K562 (cell line): Measurements from ENCODE around the gene SLC6A1. TPM values are rescaled to one million over a fixed set of nuclear protein-coding genes. Genes with fewer than 3 reads are reported as not detected.

ENCODE experiments used
- ATAC-seq: fragments of 200-7000 bp; cut with Tn5 transposase; 3 replicates; pipeline ENCODE4 v1.9.1; 2020; ENCODE audit warnings: moderate library complexity
- BruUV-seq: library from RNA; stranded (reverse); fragments of 400-500 nt; replicated peaks from 2 replicates; lab custom pipeline; 2021; lab: Mats Ljungman, UMichigan
- CTCF ChIA-PET: fragments of 300-600 bp; formaldehyde crosslinking; extraction: SDS; loops from one replicate; lab custom pipeline; 2021; ENCODE audit warnings: low intra/inter-chr PET ratio; lab: Yijun Ruan, JAX
- POLR2A ChIA-PET: fragments of 300-600, 350-650 bp; sonication (Branson Sonifier 250); formaldehyde crosslinking; extraction: SDS; loops from one replicate; lab custom pipeline; 2021; ENCODE audit warnings: antibody characterized with exemption, inconsistent platforms; lab: Yijun Ruan, JAX
- DNase-seq, 4 experiments: peaks; one replicate each; pipeline versions ENCODE4 v3.0.0 to v3.0.0-alpha.2; 2011 to 2018; ENCODE audit warnings: low spot score in 3 of 4, mixed read lengths in 3 of 4; ENCODE audit errors: extremely low read depth in 1 of 4
- FAIRE-seq: peaks from 2 replicates; lab custom pipeline; 2011; peaks lifted over from hg19 to GRCh38; lab: Jason Lieb, UNC
- H2AFZ ChIP-seq: 2 replicates; pipeline ENCODE4 v1.6.0; 2011; ENCODE audit warnings: low read depth, low read length, control low read depth, inconsistent platforms
- H3K27ac ChIP-seq: fragments of 200-600 bp; 3 replicates; pipeline ENCODE4 v1.8.0; 2011; ENCODE audit warnings: low read depth, mild to moderate bottlenecking, control low read depth, inconsistent platforms, low read length, moderate library complexity, mixed read lengths; ENCODE audit errors: extremely low read depth
- H3K27me3 ChIP-seq, 2 experiments: fragments of 300-600 bp in 1 of 2; 2 replicates in 1 of 2; 3 replicates in 1 of 2; pipeline versions ENCODE4 v1.6.0 to v1.8.0; 2011; ENCODE audit warnings: inconsistent platforms in 2 of 2, low read length in 2 of 2, mild to moderate bottlenecking in 1 of 2, mixed read lengths in 1 of 2, moderate library complexity in 1 of 2; ENCODE audit not compliant: control insufficient read depth in 2 of 2, insufficient read depth in 2 of 2
- H3K36me3 ChIP-seq: fragments of 300-600 bp; 3 replicates; pipeline ENCODE4 v1.8.0; 2011; ENCODE audit warnings: mild to moderate bottlenecking, low read length, inconsistent platforms; ENCODE audit not compliant: control insufficient read depth, insufficient read depth
- H3K4me1 ChIP-seq, 2 experiments: fragments of 200-600 bp in 1 of 2; replicated peaks in 1 of 2; 2 replicates in 1 of 2; 3 replicates in 1 of 2; pipeline versions ENCODE4 v1.5.1 to v1.8.0; 2011; ENCODE audit warnings: inconsistent platforms in 2 of 2, low read length in 2 of 2, mild to moderate bottlenecking in 1 of 2, mixed read lengths in 1 of 2, moderate library complexity in 1 of 2; ENCODE audit not compliant: control insufficient read depth in 2 of 2, insufficient read depth in 2 of 2
- H3K4me2 ChIP-seq: 2 replicates; pipeline ENCODE4 v1.6.1; 2011; ENCODE audit warnings: low read length, control low read depth, inconsistent platforms, mixed read lengths; ENCODE audit not compliant: insufficient read depth
- H3K4me3 ChIP-seq: fragments of 200-600 bp; sonication (generic), shearing (Covaris generic); 2 replicates; pipeline ENCODE4 v1.5.1; 2016; ENCODE audit warnings: control low read depth, inconsistent platforms
- H3K79me2 ChIP-seq: fragments of 200-600 bp; 3 replicates; pipeline ENCODE4 v1.8.0; 2011; ENCODE audit warnings: low read length, inconsistent platforms; ENCODE audit not compliant: control insufficient read depth, insufficient read depth
- H3K9ac ChIP-seq, 2 experiments: 2 replicates each; pipeline versions ENCODE4 v1.6.0 to v1.6.1; 2011; ENCODE audit warnings: low read depth in 2 of 2, low read length in 2 of 2, control low read depth in 1 of 2, inconsistent platforms in 1 of 2, mild to moderate bottlenecking in 1 of 2, mixed read lengths in 1 of 2; ENCODE audit not compliant: insufficient read depth in 1 of 2
- H3K9me1 ChIP-seq: one replicate; pipeline ENCODE4 v1.6.0; 2011; ENCODE audit warnings: inconsistent platforms, mild to moderate bottlenecking, low read length, moderate library complexity; ENCODE audit not compliant: control insufficient read depth, insufficient read depth
- H3K9me3 ChIP-seq: replicated peaks from 2 replicates; pipeline ENCODE4 v1.5.1; 2011; ENCODE audit warnings: low read depth, low read length, inconsistent platforms; ENCODE audit not compliant: control insufficient read depth, insufficient read depth
- H4K20me1 ChIP-seq: replicated peaks from 2 replicates; pipeline ENCODE4 v1.6.1; 2011; ENCODE audit warnings: low read length, inconsistent platforms, mixed read lengths; ENCODE audit not compliant: control insufficient read depth, insufficient read depth
- IRF2 ChIP-seq: sonication (generic); formaldehyde crosslinking; IDR thresholded peaks from 2 replicates; pipeline ENCODE4 v1.8.1; 2022; ENCODE audit warnings: mild to moderate bottlenecking, missing genetic modification reagents
- PHB ChIP-seq: fragments of 250-450 bp; sonication (Bioruptor Pico); IDR thresholded peaks from 2 replicates; pipeline ENCODE4 v1.5.0; 2021
- RFX5 ChIP-seq: IDR thresholded peaks from 2 replicates; pipeline ENCODE4 v1.6.1; 2011; ENCODE audit warnings: low read depth, mild to moderate bottlenecking, improper control_type of control experiment, low read length
- SMARCC2 ChIP-seq: fragments of 450-650 bp; IDR thresholded peaks from 2 replicates; pipeline ENCODE4 v1.6.1; 2017; ENCODE audit warnings: antibody characterized with exemption, moderate library complexity, mild to moderate bottlenecking, low read depth
- SREBF2 ChIP-seq: sonication (generic); formaldehyde crosslinking; IDR thresholded peaks from 2 replicates; pipeline ENCODE4 v1.4.0; 2020; ENCODE audit warnings: mild to moderate bottlenecking, missing genetic modification reagents
- ZKSCAN1 ChIP-seq: fragments of 150-350 bp; IDR thresholded peaks from 2 replicates; pipeline ENCODE4 v1.6.1; 2016; ENCODE audit warnings: low read depth, low read length
- ZNF584 ChIP-seq: fragments of 200-800 bp; sonication (Bioruptor generic); IDR thresholded peaks from 2 replicates; pipeline ENCODE4 v1.6.1; 2016; ENCODE audit warnings: low read depth, mild to moderate bottlenecking, missing genetic modification characterization, missing compliant biosample characterization
- WGBS: fragments of 100-300 bp; shearing (Covaris generic); methylation state at CpG from one replicate; pipeline ENCODE4 v1.1.6; 2016; ENCODE audit warnings: low coverage, mixed read lengths; ENCODE audit not compliant: insufficient coverage; ENCODE audit errors: missing lambda C conversion rate; 5-methylcytosine and 5-hydroxymethylcytosine counted together
- in situ Hi-C: fragments of 300-500 bp; cut with MboI; formaldehyde crosslinking; loops from 4 replicates; pipeline ENCODE4 v1.15.0; 2018; ENCODE audit warnings: inconsistent platforms, mixed read lengths
- intact Hi-C: fragments of 100-400 bp; cut with micrococcal nuclease; formaldehyde crosslinking; loops from 2 replicates; pipeline ENCODE4 v1.14.2; 2022
- polyA plus RNA-seq, 8 experiments: library from polyadenylated mRNA; depleted of rRNA in 4 of 8; stranded (reverse) in 5 of 8; unstranded in 3 of 8; fragments of >200 nt; fragmentation: Nextera tagmentation in 2 of 8; fragmentation: Illumina TruSeq in 1 of 8; extraction: Ambion mirVana in 2 of 8; extraction: Trizol in 1 of 8; gene quantifications; 2 replicates each; pipeline versions ENCODE4 v1.2.1 to v1.2.3, GENCODE V29; 2011 to 2014; ENCODE audit warnings: inconsistent platforms in 1 of 8, missing spikeins in 1 of 8
- total RNA-seq, 7 experiments: library from RNA; depleted of rRNA in 6 of 7; stranded (reverse); fragments of >200 nt in 6 of 7; fragmentation: Illumina TruSeq in 2 of 7; extraction: Trizol in 2 of 7; gene quantifications; 2 replicates each; pipeline versions ENCODE4 v1.2.1 to v1.2.3, GENCODE V29; 2011 to 2021; ENCODE audit warnings: low replicate concordance in 1 of 7
- TF ChIP-seq, protein P1 (sequence below): fragments of 450-650 bp; IDR thresholded peaks from 2 replicates; pipeline ENCODE4 v1.6.1; 2016; ENCODE audit warnings: low read depth
- TF ChIP-seq, protein P2 (sequence below): sonication (generic); formaldehyde crosslinking; IDR thresholded peaks from 2 replicates; pipeline ENCODE4 v1.8.1; 2023; ENCODE audit warnings: mild to moderate bottlenecking, missing genetic modification reagents

SLC6A1 gene
- total and polyA plus RNA-seq, 9 of the 15 experiments (the other 6 are each of a cell fraction or from before 2014, with no cell fraction given) = not detected

- no peak overlapping the region for H3K4me3 ChIP-seq
- intact Hi-C loops (no loop called here), in situ Hi-C loops (no loop called here)
- ATAC-seq (no peak), DNase-seq (no peak), FAIRE-seq (no peak)
- no peaks in the 10 kb centered on the region for H3K79me2 ChIP-seq
- no peaks in the 10 kb centered on the region for H4K20me1 ChIP-seq
- no peaks in the 10 kb centered on the region for H3K36me3 ChIP-seq
- H3K9me1 ChIP-seq = no peaks in the 10 kb centered on the region
- H3K27ac ChIP-seq = no peak overlapping the region
- no TSS peak for BruUV-seq
- ChIA-PET CTCF (no interaction called here), POLR2A (no interaction called here)
- 1% methylated on average over 4 of the region's 4 CpGs for WGBS
- H3K4me1 ChIP-seq = peaks cover 0 to 6% of the 10 kb centered on the region in 2 experiments; a peak in 1 of 5 replicates
- H3K9me3 ChIP-seq = no peaks in the 10 kb centered on the region
- H3K27me3 ChIP-seq = peaks cover 6 to 46% of the 10 kb centered on the region in 2 experiments; a peak in 4 of 5 replicates
- no peak overlapping the region for H2AFZ ChIP-seq
- no peak overlapping the region for H3K4me2 ChIP-seq
- no peak overlapping the region for H3K9ac ChIP-seq
- TF ChIP-seq SMARCC2 (no peak), SREBF2 (CRISPR knock-in tag) (no peak), ZNF584 (CRISPR knock-in tag) (no peak), RFX5 (no peak), PHB (CRISPR knock-in tag) (no peak), ZKSCAN1 (no peak), IRF2 (CRISPR knock-in tag) (no peak)
- TF ChIP-seq, protein P1, sequence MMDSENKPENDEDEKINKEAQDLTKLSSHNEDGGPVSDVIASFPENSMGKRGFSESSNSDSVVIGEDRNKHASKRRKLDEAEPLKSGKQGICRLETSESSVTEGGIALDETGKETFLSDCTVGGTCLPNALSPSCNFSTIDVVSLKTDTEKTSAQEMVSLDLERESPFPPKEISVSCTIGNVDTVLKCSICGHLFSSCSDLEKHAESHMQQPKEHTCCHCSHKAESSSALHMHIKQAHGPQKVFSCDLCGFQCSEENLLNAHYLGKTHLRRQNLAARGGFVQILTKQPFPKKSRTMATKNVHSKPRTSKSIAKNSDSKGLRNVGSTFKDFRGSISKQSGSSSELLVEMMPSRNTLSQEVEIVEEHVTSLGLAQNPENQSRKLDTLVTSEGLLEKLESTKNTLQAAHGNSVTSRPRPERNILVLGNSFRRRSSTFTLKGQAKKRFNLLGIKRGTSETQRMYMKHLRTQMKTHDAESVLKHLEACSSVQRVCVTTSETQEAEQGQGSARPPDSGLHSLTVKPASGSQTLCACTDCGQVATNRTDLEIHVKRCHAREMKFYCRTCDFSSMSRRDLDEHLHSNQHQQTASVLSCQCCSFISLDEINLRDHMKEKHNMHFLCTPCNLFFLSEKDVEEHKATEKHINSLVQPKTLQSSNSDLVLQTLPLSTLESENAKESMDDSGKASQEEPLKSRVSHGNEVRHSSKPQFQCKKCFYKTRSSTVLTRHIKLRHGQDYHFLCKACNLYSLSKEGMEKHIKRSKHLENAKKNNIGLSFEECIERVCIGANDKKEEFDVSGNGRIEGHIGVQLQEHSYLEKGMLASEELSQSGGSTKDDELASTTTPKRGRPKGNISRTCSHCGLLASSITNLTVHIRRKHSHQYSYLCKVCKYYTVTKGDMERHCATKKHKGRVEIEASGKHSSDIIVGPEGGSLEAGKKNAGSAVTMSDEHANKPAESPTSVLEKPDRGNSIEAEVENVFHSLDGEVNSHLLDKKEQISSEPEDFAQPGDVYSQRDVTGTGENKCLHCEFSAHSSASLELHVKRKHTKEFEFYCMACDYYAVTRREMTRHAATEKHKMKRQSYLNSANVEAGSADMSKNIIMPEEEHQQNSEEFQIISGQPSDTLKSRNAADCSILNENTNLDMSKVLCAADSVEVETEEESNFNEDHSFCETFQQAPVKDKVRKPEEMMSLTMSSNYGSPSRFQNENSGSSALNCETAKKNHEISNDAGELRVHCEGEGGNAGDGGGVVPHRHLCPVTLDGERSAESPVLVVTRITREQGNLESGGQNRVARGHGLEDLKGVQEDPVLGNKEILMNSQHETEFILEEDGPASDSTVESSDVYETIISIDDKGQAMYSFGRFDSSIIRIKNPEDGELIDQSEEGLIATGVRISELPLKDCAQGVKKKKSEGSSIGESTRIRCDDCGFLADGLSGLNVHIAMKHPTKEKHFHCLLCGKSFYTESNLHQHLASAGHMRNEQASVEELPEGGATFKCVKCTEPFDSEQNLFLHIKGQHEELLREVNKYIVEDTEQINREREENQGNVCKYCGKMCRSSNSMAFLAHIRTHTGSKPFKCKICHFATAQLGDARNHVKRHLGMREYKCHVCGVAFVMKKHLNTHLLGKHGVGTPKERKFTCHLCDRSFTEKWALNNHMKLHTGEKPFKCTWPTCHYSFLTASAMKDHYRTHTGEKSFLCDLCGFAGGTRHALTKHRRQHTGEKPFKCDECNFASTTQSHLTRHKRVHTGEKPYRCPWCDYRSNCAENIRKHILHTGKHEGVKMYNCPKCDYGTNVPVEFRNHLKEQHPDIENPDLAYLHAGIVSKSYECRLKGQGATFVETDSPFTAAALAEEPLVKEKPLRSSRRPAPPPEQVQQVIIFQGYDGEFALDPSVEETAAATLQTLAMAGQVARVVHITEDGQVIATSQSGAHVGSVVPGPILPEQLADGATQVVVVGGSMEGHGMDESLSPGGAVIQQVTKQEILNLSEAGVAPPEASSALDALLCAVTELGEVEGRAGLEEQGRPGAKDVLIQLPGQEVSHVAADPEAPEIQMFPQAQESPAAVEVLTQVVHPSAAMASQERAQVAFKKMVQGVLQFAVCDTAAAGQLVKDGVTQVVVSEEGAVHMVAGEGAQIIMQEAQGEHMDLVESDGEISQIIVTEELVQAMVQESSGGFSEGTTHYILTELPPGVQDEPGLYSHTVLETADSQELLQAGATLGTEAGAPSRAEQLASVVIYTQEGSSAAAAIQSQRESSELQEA = no peak
- TF ChIP-seq, protein P2, sequence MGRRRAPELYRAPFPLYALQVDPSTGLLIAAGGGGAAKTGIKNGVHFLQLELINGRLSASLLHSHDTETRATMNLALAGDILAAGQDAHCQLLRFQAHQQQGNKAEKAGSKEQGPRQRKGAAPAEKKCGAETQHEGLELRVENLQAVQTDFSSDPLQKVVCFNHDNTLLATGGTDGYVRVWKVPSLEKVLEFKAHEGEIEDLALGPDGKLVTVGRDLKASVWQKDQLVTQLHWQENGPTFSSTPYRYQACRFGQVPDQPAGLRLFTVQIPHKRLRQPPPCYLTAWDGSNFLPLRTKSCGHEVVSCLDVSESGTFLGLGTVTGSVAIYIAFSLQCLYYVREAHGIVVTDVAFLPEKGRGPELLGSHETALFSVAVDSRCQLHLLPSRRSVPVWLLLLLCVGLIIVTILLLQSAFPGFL (CRISPR knock-in tag) = no peak
These were observed 95.5 kb downstream of the SLC6A1 start for GRCh38 chr3:11088066-11088465.
